ENCODE data around the gene ICE2. TPM values are rescaled to one million over a fixed set of nuclear protein-coding genes. Genes with fewer than 3 reads are reported as not detected.

The ICE2 gene
- total and polyA plus RNA-seq, 2 donors: 30.1 to 37.4 TPM

- no peaks in the 10 kb centered on the region for H3K36me3 ChIP-seq (ENCODE audit: control insufficient read depth in 2 of 2, insufficient read depth in 2 of 2, low read length in 1 of 2)
- under 1% methylated on average over 53 of the region's 53 CpGs for WGBS
- DNase-seq (ENCODE audit: low read depth in 6 of 9, low spot score in 9 of 9): peak in 7 of 9 donors; percentile 32 to 82 (median 54)
- H3K27me3 ChIP-seq (ENCODE audit: control insufficient read depth in 2 of 2, insufficient read depth in 1 of 2, low read length in 1 of 2): peaks cover 6 to 19% of the 10 kb centered on the region in 2 donors
- H3K9me3 ChIP-seq (ENCODE audit: control insufficient read depth in 2 of 2, insufficient read depth in 1 of 2, low read length in 1 of 2): peaks cover 0 to 3% of the 10 kb centered on the region in 2 donors
- H3K4me1 ChIP-seq (ENCODE audit: control insufficient read depth in 2 of 2, insufficient read depth in 2 of 2, low read length in 2 of 2): peaks cover 0 to 23% of the 10 kb centered on the region in 2 donors
- peak within 1 kb of the TSS; percentile 79 to 84 for H3K27ac ChIP-seq (ENCODE audit: low read depth in 1 of 2, low read length in 1 of 2)
- peak within 1 kb of the TSS; percentile 52 to 53 for H3K4me3 ChIP-seq (ENCODE audit: low read length in 2 of 2)
These were observed 81.0 kb downstream of the ICE2 start, which contains the start of gene ANXA2 for GRCh38 chr15:60397772-60398445. ANXA2 (minus strand) TSS chr15:60397986; CDS start chr15:60386075, 11,911 bp downstream.

- H3K36me3 ChIP-seq (ENCODE audit: control insufficient read depth in 2 of 2, insufficient read depth in 2 of 2, low read length in 1 of 2): no peaks in the 10 kb centered on the region
- 13% methylated on average over 37 of the region's 37 CpGs for WGBS
- peak overlapping the region; percentile 66 to 83 for H3K27ac ChIP-seq (ENCODE audit: low read depth in 1 of 2, low read length in 1 of 2)
- H3K4me3 ChIP-seq (ENCODE audit: low read length in 2 of 2): peak overlapping the region; percentile 52 to 53
- H3K9me3 ChIP-seq (ENCODE audit: control insufficient read depth in 2 of 2, insufficient read depth in 1 of 2, low read length in 1 of 2): peaks cover 0 to 3% of the 10 kb centered on the region in 2 donors
- peaks cover 0 to 23% of the 10 kb centered on the region in 2 donors for H3K4me1 ChIP-seq (ENCODE audit: control insufficient read depth in 2 of 2, insufficient read depth in 2 of 2, low read length in 2 of 2)
- H3K27me3 ChIP-seq (ENCODE audit: control insufficient read depth in 2 of 2, insufficient read depth in 1 of 2, low read length in 1 of 2): peaks cover 6 to 19% of the 10 kb centered on the region in 2 donors
- peak in 2 of 9 donors; percentile 14 to 31 for DNase-seq (ENCODE audit: low read depth in 6 of 9, low spot score in 9 of 9)
These were observed 81.8 kb downstream of the ICE2 start for GRCh38 chr15:60396958-60397771.

- peaks cover 0 to 3% of the 10 kb centered on the region in 2 donors for H3K9me3 ChIP-seq (ENCODE audit: control insufficient read depth in 2 of 2, insufficient read depth in 1 of 2, low read length in 1 of 2)
- H3K27me3 ChIP-seq (ENCODE audit: control insufficient read depth in 2 of 2, insufficient read depth in 1 of 2, low read length in 1 of 2): peaks cover 6 to 19% of the 10 kb centered on the region in 2 donors
- H3K36me3 ChIP-seq (ENCODE audit: control insufficient read depth in 2 of 2, insufficient read depth in 2 of 2, low read length in 1 of 2): no peaks in the 10 kb centered on the region
- peak overlapping the region; percentile 52 to 53 for H3K4me3 ChIP-seq (ENCODE audit: low read length in 2 of 2)
- peaks cover 0 to 23% of the 10 kb centered on the region in 2 donors for H3K4me1 ChIP-seq (ENCODE audit: control insufficient read depth in 2 of 2, insufficient read depth in 2 of 2, low read length in 2 of 2)
- 90% methylated on average over 5 of the region's 5 CpGs for WGBS
- peak overlapping the region; percentile 36 to 66 for H3K27ac ChIP-seq (ENCODE audit: low read depth in 1 of 2, low read length in 1 of 2)
- no peak for DNase-seq (ENCODE audit: low read depth in 6 of 9, low spot score in 9 of 9)
These were observed 82.4 kb downstream of the ICE2 start for GRCh38 chr15:60396560-60396957.

- Histone ChIP-seq H3K27me3 (ENCODE audit: control insufficient read depth in 2 of 2, insufficient read depth in 1 of 2, low read length in 1 of 2) (peaks cover 6 to 19% of the 10 kb centered on the region in 2 donors), H3K36me3 (ENCODE audit: control insufficient read depth in 2 of 2, insufficient read depth in 2 of 2, low read length in 1 of 2) (no peaks in the 10 kb centered on the region), H3K27ac (ENCODE audit: low read depth in 1 of 2, low read length in 1 of 2) (peak overlapping the region in 1 of 2 donors; percentile 49), H3K9me3 (ENCODE audit: control insufficient read depth in 2 of 2, insufficient read depth in 1 of 2, low read length in 1 of 2) (peaks cover 0 to 3% of the 10 kb centered on the region in 2 donors), H3K4me3 (ENCODE audit: low read length in 2 of 2) (peak overlapping the region in 1 of 2 donors; percentile 53), H3K4me1 (ENCODE audit: control insufficient read depth in 2 of 2, insufficient read depth in 2 of 2, low read length in 2 of 2) (peaks cover 0 to 25% of the 10 kb centered on the region in 2 donors)
- no peak for DNase-seq (ENCODE audit: low read depth in 6 of 9, low spot score in 9 of 9)
- WGBS: 90% methylated on average over 12 of the region's 12 CpGs
These were observed 82.8 kb downstream of the ICE2 start for GRCh38 chr15:60396100-60396499.

- DNase-seq (ENCODE audit: low read depth in 6 of 9, low spot score in 9 of 9): no peak
- Histone ChIP-seq H3K27me3 (ENCODE audit: control insufficient read depth in 2 of 2, insufficient read depth in 1 of 2, low read length in 1 of 2) (peaks cover 6 to 19% of the 10 kb centered on the region in 2 donors), H3K4me3 (ENCODE audit: low read length in 2 of 2) (no peak overlapping the region), H3K4me1 (ENCODE audit: control insufficient read depth in 2 of 2, insufficient read depth in 2 of 2, low read length in 2 of 2) (peaks cover 0 to 28% of the 10 kb centered on the region in 2 donors), H3K36me3 (ENCODE audit: control insufficient read depth in 2 of 2, insufficient read depth in 2 of 2, low read length in 1 of 2) (no peaks in the 10 kb centered on the region), H3K9me3 (ENCODE audit: control insufficient read depth in 2 of 2, insufficient read depth in 1 of 2, low read length in 1 of 2) (peaks cover 0 to 3% of the 10 kb centered on the region in 2 donors), H3K27ac (ENCODE audit: low read depth in 1 of 2, low read length in 1 of 2) (no peak overlapping the region)
- 93% methylated on average over 9 of the region's 9 CpGs for WGBS
These were observed 83.5 kb downstream of the ICE2 start for GRCh38 chr15:60395276-60396011.

GRCh38 chr15:60394689-60395097 is 84.2 kb downstream of the ICE2 start:
- H3K36me3 ChIP-seq (ENCODE audit: control insufficient read depth in 2 of 2, insufficient read depth in 2 of 2, low read length in 1 of 2): no peaks in the 10 kb centered on the region
- peak overlapping the region; percentile 44 to 48 for H3K27ac ChIP-seq (ENCODE audit: low read depth in 1 of 2, low read length in 1 of 2)
- H3K27me3 ChIP-seq (ENCODE audit: control insufficient read depth in 2 of 2, insufficient read depth in 1 of 2, low read length in 1 of 2): peaks cover 6 to 19% of the 10 kb centered on the region in 2 donors
- H3K4me3 ChIP-seq (ENCODE audit: low read length in 2 of 2): no peak overlapping the region
- no peak for DNase-seq (ENCODE audit: low read depth in 6 of 9, low spot score in 9 of 9)
- whole genome bisulfite sequencing: 94% methylated on average over 1 of the region's 1 CpG
- peaks cover 0 to 3% of the 10 kb centered on the region in 2 donors for H3K9me3 ChIP-seq (ENCODE audit: control insufficient read depth in 2 of 2, insufficient read depth in 1 of 2, low read length in 1 of 2)
- H3K4me1 ChIP-seq (ENCODE audit: control insufficient read depth in 2 of 2, insufficient read depth in 2 of 2, low read length in 2 of 2): peaks cover 0 to 29% of the 10 kb centered on the region in 2 donors

- peaks cover 6 to 16% of the 10 kb centered on the region in 2 donors for H3K27me3 ChIP-seq (ENCODE audit: control insufficient read depth in 2 of 2, insufficient read depth in 1 of 2, low read length in 1 of 2)
- H3K27ac ChIP-seq (ENCODE audit: low read depth in 1 of 2, low read length in 1 of 2): peak overlapping the region; percentile 48 to 84
- H3K4me3 ChIP-seq (ENCODE audit: low read length in 2 of 2): no peak overlapping the region
- WGBS: 90% methylated on average over 9 of the region's 9 CpGs
- H3K36me3 ChIP-seq (ENCODE audit: control insufficient read depth in 2 of 2, insufficient read depth in 2 of 2, low read length in 1 of 2): no peaks in the 10 kb centered on the region
- H3K4me1 ChIP-seq (ENCODE audit: control insufficient read depth in 2 of 2, insufficient read depth in 2 of 2, low read length in 2 of 2): peaks cover 0 to 34% of the 10 kb centered on the region in 2 donors
- DNase-seq (ENCODE audit: low read depth in 6 of 9, low spot score in 9 of 9): peak in 1 of 9 donors; percentile 14
- H3K9me3 ChIP-seq (ENCODE audit: control insufficient read depth in 2 of 2, insufficient read depth in 1 of 2, low read length in 1 of 2): no peaks in the 10 kb centered on the region
These were observed 85.8 kb downstream of the ICE2 start for GRCh38 chr15:60392986-60393790.

GRCh38 chr15:60392601-60392985 is 86.3 kb downstream of the ICE2 start:
- 83% methylated on average over 3 of the region's 3 CpGs for WGBS
- Histone ChIP-seq H3K4me3 (ENCODE audit: low read length in 2 of 2) (no peak overlapping the region), H3K27me3 (ENCODE audit: control insufficient read depth in 2 of 2, insufficient read depth in 1 of 2, low read length in 1 of 2) (peaks cover 6 to 13% of the 10 kb centered on the region in 2 donors), H3K9me3 (ENCODE audit: control insufficient read depth in 2 of 2, insufficient read depth in 1 of 2, low read length in 1 of 2) (no peaks in the 10 kb centered on the region), H3K27ac (ENCODE audit: low read depth in 1 of 2, low read length in 1 of 2) (peak overlapping the region in 1 of 2 donors; percentile 48), H3K36me3 (ENCODE audit: control insufficient read depth in 2 of 2, insufficient read depth in 2 of 2, low read length in 1 of 2) (no peaks in the 10 kb centered on the region), H3K4me1 (ENCODE audit: control insufficient read depth in 2 of 2, insufficient read depth in 2 of 2, low read length in 2 of 2) (peaks cover 0 to 32% of the 10 kb centered on the region in 2 donors)
- DNase-seq (ENCODE audit: low read depth in 6 of 9, low spot score in 9 of 9): no peak
